Measurements from ENCODE around the gene TMEM181.

DNA sequence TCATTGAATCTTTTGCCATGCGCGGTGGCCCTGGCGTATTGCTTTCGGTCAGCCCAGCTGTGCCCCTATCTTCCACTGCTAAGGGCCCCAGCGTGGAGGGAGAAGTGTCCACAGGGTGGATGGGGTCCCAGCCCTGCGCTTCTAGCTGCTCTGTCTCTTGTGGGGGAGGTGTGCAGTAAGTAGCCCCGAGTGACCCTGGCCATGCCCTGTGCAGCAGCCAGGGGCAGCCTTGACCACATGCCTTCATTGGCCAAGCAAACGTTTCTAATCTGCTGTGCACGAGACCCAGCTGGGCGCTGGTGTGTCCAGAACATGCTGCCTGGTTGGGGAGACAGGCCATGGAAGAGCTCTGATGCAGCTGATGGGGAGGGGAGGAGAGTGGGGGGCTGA lies 13.6 kb downstream of the TMEM181 start:
- TF ChIP-seq CTCF (IDR thresholded peaks at IDR 0.05; ENCODE audit: low read length) (no peak), EZH2 (optimal IDR thresholded peaks at IDR 0.05; ENCODE audit: low read depth, low read length) (no peak)

Data from MM.1S (cell line).